Stimulated activated CD4-positive, alpha-beta T cell treated with anti-CD3 and anti-CD28 coated beads, Interleukin-2, amount 100 ng/mL, for 24 hours (primary cell): Measurements from ENCODE around the gene TMEM14A.
"Not testable (repeated sequence)": the region's sequence is repeated elsewhere in the genome, so short reads cannot be mapped to it uniquely, and the experiment has no call there.

Source experiments
- DNase-seq, 2 donors: peaks; one replicate each; pipeline ENCODE4 v3.0.0-alpha.2; 2020

TMEM14A gene

GRCh38 chr6:52704781-52705502 lies 34.0 kb downstream of the TMEM14A start:
- DNase-seq = not testable (repeated sequence)

GRCh38 chr6:52706001-52706400 lies 35.1 kb downstream of the TMEM14A start:
- no peak for DNase-seq

- DNase-seq = no peak
These were observed 37.2 kb downstream of the TMEM14A start for GRCh38 chr6:52707963-52708680.

GRCh38 chr6:52712136-52712535 lies 41.2 kb downstream of the TMEM14A start:
- no peak for DNase-seq

- not testable (repeated sequence) for DNase-seq
These were observed 43.8 kb downstream of the TMEM14A start for GRCh38 chr6:52714761-52715160.

GRCh38 chr6:52718550-52718949 lies 47.6 kb downstream of the TMEM14A start:
- DNase-seq = no peak

- DNase-seq = no peak
These were observed 49.4 kb downstream of the TMEM14A start for GRCh38 chr6:52720321-52720720.

- DNase-seq = no peak
These were observed 53.1 kb downstream of the TMEM14A start for GRCh38 chr6:52724042-52724405.

- peak; percentile 61 to 73 for DNase-seq
These were observed 53.7 kb downstream of the TMEM14A start for GRCh38 chr6:52724406-52725121.

GRCh38 chr6:52725143-52725534 lies 54.2 kb downstream of the TMEM14A start:
- DNase-seq = no peak

- no peak for DNase-seq
These were observed 54.8 kb downstream of the TMEM14A start for GRCh38 chr6:52725535-52726192.

- DNase-seq = no peak
These were observed 55.3 kb downstream of the TMEM14A start for GRCh38 chr6:52726193-52726542.

- no peak for DNase-seq
These were observed 56.0 kb downstream of the TMEM14A start for GRCh38 chr6:52726741-52727535.

- no peak for DNase-seq
These were observed 57.0 kb downstream of the TMEM14A start for GRCh38 chr6:52727908-52728307.

- no peak for DNase-seq
These were observed 57.5 kb downstream of the TMEM14A start for GRCh38 chr6:52728394-52728793.

GRCh38 chr6:52729576-52729975 lies 58.7 kb downstream of the TMEM14A start:
- DNase-seq = no peak

- no peak for DNase-seq
These were observed 60.8 kb downstream of the TMEM14A start for GRCh38 chr6:52731719-52732118.

GRCh38 chr6:52733172-52733571 lies 62.3 kb downstream of the TMEM14A start:
- no peak for DNase-seq

GRCh38 chr6:52734072-52734471 lies 63.2 kb downstream of the TMEM14A start:
- DNase-seq = no peak

GRCh38 chr6:52735071-52735470 lies 64.2 kb downstream of the TMEM14A start:
- DNase-seq = no peak

- DNase-seq = no peak
These were observed 65.2 kb downstream of the TMEM14A start for GRCh38 chr6:52736145-52736544.
